ENCODE results near the gene USP4.
"Not testable (repeated sequence)": the region's sequence is repeated elsewhere in the genome, so short reads cannot be mapped to it uniquely, and the experiment has no call there.

Gene USP4

GRCh38 chr3:49244581-49245205 lies 95.2 kb downstream of the USP4 start:
- DNase-seq = no peak

DNA sequence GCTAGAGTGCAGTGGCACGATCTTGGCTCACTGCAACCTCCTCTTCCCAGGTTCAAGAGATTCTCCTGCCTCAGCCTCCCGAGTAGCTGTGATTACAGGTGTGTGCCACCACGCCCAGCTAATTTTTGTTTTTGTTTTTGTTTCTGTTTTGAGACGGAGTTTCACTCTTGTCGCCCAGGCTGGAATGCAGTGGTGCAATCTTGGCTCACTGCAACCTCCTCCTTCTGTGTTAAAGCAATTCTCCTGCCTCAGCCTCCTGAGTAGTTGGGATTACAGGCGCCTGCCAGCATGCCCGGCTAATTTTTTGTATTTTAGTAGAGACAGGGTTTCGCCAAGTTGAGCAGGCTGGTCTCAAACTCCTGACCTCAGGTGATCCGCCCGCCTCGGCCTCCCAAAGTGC lies 99.8 kb downstream of the USP4 start:
- DNase-seq = not testable (repeated sequence)

DNA sequence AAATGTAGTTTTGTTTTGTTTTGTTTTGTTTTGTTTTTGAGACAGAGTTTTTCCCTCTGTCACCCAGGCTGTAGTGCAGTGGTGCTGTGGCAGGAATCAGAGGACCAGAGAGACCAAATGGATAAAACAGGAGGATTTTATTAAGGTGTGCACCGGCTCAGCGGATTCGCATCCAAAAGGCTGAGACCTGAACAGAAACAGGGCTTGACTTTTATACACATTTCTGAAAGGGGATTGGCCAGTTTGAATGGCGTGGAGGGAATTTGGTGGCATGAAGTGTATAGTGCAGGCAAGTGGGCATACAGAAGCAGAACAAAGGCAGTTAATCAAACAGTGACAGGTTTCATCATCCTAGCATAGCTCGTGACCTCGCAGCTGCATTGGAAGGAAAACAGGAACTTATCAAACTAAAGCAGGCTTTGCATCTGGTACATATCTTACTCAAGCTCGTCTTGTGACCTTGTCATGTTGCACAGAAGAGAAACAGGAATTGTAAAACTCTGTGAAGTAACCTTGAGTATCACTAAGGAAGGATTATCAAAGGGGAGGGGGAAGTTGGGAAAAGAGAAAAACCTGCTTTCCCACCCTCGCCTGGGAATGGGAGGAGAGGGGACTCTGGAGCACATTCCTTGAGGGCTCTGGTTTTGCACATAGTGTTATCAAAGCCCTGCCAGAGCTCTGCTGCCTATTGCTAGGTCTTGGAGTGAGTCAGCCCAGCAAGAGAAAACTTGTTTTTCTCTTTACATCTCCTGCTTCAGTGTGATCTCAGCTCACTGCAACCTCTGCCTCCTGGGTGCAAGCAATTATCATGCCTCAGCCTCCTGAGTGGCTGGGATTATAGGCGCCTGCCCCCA lies 101.4 kb downstream of the USP4 start:
- no peak for DNase-seq

DNA sequence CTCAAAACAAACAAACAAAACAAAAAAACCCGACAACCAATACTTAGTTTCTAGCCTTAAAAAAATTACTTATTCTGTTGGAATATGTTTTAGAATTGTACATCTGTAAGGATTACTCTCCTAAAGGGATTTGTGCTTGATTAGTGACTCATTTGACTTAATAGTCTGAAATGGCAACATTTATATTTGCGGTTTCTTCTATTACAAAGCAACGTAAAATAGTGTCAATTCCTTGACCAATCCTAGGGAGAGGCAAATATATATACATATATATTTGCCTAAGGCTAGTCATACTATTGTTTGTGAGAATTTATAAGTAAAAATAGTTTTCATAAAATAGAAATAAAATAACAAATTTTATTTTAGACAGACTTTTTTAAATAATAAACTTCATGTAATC lies 102.5 kb downstream of the USP4 start:
- DNase-seq = no peak

GRCh38 chr3:49236226-49236625 lies 103.6 kb downstream of the USP4 start:
- no peak for DNase-seq

- DNase-seq = not testable (repeated sequence)
These were observed 111.0 kb downstream of the USP4 start for GRCh38 chr3:49228817-49229216.

Data from NCI-H524 treated with DMSO at 0.1 percent for 48 hours (cell line).